ENCODE measurements around the gene MEX3A.
A peak's percentile ranks its signal among the peaks of the same experiment; 100 is the strongest.
"Not testable (repeated sequence)": the region's sequence is repeated elsewhere in the genome, so short reads cannot be mapped to it uniquely, and the experiment has no call there.

Gene MEX3A

DNA sequence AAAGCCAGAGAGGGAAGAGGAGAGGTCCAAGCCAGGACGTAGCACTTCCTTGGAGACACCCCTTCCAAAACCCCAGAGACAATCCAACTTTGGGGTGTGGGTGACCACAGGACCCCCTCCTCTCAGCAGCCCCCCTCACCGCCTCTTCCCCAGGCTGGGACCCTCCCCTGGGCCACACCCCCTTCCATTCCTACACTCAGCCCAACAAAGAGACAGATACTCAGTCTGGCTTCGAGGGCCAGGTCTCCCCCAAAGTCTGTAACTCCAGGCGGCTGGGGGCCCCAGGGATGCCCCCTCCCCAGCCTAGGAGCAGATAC lies 1.4 kb downstream of the MEX3A start:
- DNase-seq, result no peak

DNA sequence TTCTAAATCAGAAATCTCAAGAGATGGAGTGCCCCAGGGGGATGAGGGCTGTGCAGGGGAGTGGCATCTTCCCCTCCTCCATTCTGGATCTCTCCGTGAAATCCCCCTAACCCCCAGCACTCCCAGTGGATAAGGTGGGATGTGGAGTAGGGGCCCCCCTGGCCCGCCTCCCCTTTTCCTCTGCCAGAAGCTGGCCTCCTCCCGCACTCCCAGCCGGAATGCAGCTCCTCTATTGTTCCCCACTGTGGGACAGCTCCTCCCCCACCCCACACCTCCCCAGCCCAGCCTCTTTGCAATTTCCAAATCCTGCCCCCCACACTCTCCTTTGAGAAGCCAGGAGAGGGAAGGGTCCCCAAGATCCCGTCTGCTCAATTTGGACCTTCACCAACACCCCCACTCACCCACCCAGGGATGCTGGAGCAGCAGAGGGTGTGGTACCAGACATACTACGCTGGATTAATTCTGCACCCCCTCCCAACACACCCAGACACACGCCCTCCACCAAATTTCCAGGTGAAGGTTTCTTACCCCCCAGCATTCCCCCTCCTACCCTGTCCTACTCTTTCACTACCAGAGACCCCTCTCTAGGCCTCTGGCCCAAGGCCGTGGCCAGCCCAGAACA lies 1.9 kb downstream of the MEX3A start:
- DNase-seq, result no peak

DNA sequence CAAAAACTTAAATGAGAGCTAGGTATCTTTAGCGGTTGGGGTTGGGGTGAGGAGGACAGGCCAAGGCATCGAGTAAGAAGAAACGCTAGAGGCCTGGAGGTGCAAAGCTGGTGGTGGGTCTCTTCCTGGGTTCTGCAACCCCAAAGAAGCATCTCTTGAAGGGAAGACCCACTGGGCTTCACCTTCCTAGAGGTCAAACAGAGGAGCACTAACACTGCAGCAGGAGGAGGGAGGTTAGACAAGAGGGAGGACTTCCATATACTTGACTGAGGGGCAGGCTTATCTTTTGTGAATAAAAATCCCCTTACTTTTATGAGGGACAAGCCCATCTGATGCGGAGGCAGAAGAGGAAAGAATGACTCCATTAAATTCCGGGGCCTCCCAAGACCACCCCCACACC lies 2.5 kb downstream of the MEX3A start:
- no peak for DNase-seq

DNA sequence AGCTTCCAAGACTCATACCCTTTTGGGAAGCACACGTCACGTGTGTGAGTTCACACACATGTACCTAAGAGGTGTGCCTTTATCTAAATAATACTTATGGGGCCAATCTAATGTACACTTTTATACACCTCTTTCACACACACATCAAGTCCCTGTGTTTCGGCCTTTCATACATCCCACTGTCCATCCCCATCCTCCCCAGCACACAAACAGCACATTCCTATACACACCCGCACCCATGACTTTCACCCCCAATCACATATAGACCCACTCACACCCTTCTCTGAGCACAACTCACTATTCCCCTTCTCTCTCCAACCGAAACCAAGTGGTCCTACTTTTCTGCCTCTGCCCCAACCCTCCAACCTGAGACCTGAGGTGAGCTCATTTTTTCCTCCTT lies 3.5 kb downstream of the MEX3A start:
- DNase-seq, result no peak

DNA sequence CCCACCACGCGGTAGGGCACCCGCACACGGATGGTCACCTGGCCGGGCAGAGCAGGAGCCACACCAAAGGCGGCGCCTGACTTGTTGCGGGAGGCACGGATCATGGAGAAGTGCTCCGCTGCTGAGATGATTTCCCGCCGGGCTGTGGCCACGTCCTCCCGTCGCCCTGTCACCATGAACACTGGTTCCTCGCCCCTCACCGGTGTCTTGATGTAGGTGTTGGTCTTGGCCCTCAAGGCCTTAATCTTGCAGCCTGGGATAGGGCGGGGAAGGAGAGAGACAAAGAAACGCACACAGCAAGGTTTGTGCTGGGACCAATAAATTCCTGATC lies 4.9 kb downstream of the MEX3A start:
- DNase-seq, result no peak

DNA sequence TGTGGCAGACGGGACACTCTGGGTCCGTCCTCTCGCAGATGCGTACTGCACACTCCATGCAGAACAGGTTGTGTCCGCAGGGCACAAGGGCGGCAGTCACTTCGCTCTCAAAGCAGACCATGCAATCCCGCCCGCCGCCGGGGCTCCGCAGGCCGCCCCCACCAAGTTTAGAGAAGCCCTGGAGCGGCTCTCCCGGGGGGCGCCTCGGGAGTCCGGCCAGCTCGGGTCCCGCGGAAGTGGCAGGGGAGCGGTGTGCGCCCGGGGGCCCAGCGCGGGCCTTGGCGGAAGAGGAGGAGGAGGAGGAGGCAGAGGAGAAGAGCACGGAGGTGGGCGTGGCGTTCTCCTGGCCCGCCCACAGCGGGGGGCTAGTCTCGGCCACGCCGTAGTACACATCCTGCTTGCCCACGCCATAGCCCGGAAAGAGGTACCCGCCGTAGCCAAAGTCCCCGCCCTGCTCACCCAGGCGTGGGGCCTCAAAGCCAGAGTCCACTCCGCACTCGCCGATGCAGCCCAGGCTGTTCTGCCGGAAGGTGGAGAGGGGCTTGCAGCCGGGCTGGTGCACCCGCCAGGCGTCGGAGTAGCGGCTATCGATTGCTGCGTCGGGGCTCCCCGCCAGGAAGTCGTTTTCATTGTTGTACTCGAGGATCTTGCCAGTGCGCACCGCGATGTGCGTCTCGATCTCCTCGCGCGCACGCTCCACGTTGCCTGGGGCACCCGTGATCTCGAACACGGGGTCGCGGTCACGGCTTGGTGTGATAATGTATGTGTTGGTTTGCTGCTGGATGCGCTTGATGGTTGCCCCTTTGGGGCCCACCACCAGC lies 5.4 kb downstream of the MEX3A start:
- DNase-seq, result peak; percentile 83

DNA sequence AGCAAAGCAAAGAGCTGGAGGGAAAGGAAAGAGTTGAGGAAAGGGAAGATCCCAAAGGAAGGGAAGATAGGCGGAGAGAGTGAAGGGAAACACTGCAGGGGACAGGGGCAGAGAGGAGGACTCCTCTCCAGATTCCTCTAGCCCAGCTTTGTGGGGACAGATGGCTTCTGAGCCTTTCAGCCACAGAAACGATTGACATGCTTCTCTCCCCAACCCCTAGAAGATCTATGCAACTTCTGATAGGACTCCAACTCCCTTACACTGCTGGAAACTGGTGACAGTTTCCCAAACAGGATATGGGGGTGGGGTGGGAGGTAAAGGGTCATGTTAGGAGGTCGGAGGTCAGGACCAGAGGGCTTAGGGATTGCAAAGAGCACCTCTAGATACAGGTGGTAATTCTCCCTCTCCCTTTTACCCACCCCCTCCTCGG lies 6.5 kb downstream of the MEX3A start:
- DNase-seq, result no peak

DNA sequence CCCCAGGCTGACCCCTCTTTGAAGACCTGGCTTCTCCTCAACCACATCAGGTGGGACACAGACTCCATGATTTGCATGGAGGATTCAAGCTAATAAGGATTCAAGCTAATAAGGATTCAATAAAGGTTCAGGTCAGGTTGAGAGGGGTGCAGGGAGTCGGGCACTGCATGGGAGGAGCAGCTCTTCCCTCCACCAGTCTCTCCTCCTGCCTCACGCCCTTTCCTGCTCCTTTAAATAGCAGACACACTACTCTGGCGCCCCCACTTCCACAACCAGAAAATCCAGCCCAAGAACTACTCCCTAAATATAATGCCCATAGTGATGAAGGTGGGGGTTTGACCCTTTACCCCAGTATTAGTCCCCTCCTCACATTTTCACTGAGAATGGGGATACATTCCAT lies 7.1 kb downstream of the MEX3A start:
- DNase-seq, result no peak

DNA sequence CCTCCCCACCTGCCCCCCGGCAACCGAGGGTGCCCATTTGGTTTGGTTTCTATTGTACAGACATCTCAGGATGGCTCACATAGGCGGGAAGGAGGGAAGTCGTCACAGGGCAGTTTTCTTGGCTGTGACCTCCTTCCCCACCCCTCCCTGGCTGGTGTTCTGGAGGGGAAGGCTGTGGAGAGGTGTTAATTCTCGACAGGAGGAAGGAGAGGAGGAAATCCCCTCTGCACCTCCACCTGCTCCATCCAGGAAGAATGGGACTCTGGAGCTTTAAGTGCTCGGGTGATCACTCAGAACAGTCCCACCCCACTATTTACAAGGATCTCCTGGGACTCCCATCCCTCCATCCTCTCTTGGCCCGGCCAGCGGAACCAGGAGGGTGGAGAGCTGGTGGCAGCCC lies 7.6 kb downstream of the MEX3A start:
- no peak for DNase-seq

DNA sequence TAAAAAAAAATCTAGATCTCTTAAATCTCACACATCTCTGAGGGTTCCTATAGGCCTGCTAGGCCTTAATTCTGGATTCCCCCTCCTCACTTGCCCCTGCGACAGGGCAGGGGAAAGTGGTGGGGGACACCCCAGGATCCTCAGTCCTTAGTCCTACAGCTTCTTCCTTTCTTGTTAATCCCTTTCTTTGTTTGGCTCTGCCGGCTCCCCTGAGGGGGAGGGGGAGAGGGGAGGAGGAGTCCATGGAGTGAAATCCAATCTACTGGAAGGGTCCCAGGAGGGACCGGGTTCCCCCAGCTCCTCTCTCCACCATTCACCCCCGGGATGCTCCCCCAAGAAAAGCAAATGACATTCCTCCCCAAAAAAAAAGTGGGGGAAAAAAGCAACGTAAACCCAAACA lies 8.5 kb downstream of the MEX3A start:
- no peak for DNase-seq

DNA sequence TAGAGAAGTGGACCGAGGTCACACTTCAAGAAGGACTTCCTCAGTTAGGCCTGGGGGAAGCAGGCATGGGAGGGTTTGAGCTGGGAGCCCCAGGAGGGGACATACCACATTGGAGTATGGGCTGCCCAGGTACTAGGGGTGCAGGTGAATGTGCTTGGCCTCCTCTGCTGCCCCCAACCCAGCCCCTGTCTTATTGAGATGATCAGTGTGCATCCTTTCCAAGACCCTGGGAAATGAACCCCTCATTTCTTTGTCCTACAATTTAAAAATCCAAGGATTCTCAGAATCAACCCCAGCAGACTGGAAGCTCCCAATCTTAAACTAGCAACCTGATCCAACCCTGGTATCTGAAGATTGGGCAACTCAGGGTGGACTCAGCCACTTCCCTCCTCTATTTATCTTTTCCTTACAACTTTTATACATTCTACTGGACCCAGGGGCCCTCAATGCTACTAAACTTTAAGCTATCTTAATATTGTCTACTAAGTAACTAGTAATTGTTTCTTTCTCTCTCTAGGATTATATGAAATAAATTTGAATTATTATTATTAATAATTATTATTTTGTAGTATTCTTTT lies 9.1 kb downstream of the MEX3A start:
- no peak for DNase-seq

DNA sequence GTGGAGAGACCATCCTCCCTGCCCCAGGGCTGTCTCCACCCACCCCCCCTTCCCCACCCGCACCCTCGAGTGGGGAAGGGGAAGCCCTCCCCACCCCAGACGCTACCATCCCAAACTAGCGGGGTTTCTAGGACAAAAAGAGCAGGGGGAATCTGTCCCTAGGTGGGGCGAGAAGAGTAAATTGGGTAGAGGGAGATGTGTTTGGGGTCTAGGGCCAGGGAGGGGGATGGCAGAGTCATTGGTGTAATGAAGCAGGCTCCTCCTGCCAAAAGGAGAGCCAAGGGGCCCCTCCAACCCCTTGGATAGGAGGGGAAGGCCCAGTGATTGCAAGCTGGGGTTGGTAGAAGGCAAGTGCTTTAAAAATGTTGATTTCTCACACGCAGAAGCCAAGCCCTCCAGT lies 10.0 kb downstream of the MEX3A start:
- DNase-seq, result no peak

DNA sequence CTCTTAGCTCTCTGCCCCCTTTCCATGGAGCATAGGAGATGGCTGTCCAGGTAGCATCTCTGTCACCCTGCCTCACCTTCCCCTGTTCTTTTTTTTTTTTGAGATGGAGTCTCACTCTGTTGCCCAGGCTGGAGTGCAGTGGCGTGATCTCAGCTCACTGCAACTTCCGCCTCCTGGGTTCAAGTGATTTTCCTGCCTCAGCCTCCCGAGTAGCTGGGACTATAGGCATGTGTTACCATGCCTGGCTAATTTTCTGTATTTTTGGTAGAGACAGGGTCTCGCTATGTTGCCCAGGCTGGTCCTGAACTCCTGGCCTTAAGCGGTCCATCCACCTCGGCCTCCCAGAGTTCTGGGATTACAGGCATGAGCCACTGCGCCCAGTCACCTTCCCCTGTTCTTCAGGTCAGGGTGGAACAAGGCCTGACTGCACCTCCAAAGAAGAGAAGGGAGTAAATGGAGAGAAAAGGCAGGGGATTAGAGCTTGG lies 10.9 kb downstream of the MEX3A start:
- not testable (repeated sequence) for DNase-seq

DNA sequence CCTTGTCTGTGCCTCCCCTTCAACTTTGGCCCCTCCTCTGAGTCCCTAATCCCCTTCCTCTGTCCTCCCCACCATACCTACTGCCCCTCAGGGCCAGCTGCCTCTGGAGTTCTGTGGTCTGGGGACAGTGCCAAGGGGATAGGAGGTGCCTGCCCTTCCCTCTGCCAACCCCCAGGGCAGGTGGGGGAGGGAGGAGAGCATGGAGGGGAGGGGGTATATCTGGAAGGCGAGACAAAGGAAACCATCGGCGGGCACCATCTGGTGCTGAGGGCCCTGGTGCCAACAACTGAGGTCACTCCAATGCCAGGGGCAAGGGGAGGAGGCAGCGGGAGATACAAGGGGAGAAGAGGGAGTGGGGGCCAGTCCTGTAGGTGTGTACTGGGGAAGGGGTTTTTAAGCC lies 11.7 kb downstream of the MEX3A start:
- no peak for DNase-seq

DNA sequence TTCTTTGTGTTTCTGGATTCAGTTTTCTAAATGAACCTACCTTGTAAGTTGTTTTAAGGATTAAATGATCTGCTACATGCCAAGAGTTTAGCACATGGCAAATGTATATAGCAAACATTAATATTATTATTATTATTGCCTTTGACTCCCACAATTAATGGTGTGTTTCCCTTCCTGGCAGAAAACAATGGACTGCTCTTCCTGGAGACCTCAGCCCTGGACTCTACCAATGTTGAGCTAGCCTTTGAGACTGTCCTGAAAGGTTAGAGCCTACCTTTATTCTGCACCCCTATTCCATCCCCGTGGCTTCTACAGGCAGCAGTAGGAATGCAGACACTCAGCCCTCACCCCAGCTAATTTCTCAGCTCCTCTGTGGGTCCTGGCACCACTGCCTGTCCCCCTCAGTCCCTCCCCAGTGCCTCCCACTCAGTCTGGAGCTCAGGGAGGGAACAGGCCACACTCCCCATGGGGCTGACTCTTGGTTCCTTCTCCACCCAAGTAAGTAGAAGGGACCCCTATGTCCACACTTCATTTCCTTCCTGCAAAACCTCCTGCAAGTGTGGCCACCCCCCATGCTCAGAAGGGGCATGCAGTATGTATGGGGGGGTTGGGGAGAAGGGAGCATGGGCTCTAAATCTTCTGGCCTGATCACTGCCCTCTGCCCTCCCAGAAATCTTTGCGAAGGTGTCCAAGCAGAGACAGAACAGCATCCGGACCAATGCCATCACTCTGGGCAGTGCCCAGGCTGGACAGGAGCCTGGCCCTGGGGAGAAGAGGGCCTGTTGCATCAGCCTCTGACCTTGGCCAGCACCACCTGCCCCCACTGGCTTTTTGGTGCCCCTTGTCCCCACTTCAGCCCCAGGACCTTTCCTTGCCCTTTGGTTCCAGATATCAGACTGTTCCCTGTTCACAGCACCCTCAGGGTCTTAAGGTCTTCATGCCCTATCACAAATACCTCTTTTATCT lies 12.5 kb downstream of the MEX3A start:
- no peak for DNase-seq

DNA sequence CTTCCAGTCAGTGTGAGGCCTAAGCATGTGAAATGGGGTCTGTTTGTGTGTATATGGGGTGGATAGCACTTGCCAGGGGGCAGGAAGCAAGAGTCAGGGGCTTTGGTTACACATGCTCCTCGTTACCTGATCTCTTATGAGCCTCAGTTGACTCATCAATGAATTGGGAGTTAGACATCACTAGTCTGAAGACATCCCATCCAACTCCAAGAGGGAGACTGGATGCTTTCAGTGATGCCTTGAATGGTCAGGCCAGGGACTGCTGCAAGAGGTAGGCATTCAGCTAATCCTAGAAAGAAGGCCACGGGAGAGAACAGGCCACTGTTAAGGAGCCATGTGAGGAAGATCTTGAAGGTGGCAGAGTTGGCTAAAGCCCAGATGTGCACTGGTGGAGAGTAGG lies 15.0 kb downstream of the MEX3A start:
- no peak for DNase-seq

DNA sequence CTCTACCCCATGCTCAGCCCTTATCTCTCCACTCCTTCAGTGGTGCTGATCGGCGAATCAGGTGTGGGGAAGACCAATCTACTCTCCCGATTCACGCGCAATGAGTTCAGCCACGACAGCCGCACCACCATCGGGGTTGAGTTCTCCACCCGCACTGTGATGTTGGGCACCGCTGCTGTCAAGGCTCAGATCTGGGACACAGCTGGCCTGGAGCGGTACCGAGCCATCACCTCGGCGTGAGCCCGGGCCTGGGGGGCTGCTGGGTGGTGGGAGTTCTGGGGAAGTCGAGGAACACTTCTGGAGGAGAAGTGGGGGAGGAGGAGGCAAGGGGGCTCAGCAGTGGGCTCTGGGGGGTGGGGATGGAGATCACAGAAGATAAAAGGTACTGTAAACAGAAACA lies 16.4 kb downstream of the MEX3A start:
- DNase-seq, result no peak

DNA sequence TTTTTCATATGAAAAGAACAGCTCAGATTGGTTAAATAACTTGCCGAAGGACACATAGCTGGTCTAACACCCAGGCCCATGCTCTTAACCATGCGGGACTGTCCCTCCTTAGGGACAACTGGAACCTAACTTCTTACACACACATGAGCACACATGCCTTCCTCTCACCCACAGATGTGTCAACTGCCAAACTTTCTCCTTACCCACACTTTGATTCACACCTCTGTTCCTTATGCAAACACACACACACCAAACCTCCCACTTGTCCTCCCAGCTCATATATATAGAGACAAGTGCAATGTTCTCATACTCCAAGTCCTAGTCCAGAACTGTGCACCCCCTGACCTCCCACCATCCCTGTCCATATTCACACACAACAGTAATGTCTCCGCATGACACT lies 17.1 kb downstream of the MEX3A start:
- DNase-seq, result no peak

DNA sequence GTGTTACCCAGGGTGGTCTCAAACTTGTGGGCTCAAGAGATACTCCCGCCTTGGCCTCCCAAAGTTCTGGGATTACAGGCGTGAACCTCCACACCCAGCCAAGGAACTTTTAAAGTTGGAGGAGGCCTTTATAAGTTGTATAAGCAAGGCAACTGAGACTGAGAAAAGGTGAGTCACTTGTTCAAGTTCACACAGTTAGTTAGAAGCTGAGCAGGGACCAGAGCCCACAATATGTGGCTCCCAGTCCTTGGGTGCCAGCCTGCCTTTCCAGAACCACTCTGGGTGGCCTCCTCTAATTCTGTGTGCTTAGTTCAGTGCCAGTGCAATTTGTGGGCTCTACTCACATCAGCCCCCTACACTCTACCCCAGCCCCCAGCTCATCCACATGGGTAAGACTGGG lies 17.6 kb downstream of the MEX3A start:
- no peak for DNase-seq

DNA sequence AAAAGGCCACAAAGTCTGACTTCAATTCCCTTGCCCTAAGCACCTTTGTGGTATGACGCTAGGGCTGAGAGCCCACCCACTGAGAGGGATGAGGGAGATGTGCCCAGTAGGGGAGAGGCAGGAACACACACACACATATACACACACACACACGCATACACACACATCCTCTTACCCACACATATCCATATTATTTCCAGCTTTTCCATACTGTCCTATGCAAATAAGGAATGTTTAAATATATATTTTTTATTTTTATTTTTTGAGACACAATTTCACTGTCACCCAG lies 18.3 kb downstream of the MEX3A start:
- no peak for DNase-seq

DNA sequence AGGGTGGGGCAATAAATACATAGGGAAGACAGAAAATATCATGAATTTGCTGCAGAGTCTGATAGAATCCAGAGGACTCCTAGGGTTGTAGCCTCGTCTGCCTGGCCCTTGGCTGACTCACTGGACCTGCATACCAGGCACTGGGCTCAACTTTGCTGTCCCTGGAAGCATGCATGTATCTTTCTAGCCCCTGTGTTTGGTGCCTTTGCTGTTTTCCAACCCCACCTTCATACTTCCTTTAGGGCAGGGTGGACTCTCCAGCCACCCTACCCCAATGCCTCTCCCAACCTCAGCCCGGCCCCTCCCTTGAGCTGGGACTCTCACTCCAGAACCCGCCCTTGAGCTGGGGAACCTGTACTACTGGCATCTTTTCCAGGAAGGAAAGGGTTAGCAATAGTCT lies 20.1 kb downstream of the MEX3A start:
- no peak for DNase-seq

DNA sequence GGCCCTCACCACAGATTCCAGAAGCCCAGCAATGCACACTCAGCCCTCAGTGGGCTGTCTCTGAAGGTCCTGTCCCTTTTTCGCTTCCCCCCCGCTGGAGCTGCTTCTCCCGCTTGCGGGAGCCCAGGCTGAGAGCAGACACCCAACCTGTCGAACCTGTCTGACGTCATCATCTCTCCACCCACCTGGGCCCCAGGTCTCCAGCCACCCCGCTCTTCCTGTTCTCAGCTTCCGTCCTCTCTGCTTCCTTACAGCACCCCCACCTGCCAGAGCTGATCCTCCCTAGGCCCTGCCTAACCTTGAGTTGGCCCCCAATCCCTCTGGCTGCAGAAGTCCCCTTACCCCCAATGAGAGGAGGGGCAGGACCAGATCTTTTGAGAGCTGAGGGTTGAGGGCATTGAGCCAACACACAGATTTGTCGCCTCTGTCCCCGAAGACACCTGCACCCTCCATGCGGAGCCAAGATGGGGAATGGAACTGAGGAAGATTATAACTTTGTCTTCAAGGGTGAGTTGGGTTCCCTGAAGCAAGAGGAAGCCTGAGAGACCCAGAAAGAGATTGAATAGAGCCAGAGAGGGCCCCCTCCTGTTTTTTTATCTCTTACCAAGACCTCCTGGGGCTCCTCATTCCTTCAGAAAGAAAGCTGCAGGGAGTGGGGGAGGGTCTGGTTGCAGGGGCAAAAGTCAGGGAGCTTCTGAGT lies 21.2 kb downstream of the MEX3A start, which contains the start of gene RAB25:
Gene RAB25 (plus strand): TSS at position 224 of the 700 bp plus-strand sequence. CDS start 241 bp downstream, at position 465.
- no peak for DNase-seq
